Ammon's horn (tissue), 1 donor: ENCODE results near the gene GCGR.
A peak's percentile ranks its signal among the peaks of the same experiment; 100 is the strongest.

Experiments
- DNase-seq: peaks from one replicate; pipeline ENCODE4 v3.0.0-alpha.2; 2016; ENCODE audit warnings: low spot score

GCGR gene

DNA sequence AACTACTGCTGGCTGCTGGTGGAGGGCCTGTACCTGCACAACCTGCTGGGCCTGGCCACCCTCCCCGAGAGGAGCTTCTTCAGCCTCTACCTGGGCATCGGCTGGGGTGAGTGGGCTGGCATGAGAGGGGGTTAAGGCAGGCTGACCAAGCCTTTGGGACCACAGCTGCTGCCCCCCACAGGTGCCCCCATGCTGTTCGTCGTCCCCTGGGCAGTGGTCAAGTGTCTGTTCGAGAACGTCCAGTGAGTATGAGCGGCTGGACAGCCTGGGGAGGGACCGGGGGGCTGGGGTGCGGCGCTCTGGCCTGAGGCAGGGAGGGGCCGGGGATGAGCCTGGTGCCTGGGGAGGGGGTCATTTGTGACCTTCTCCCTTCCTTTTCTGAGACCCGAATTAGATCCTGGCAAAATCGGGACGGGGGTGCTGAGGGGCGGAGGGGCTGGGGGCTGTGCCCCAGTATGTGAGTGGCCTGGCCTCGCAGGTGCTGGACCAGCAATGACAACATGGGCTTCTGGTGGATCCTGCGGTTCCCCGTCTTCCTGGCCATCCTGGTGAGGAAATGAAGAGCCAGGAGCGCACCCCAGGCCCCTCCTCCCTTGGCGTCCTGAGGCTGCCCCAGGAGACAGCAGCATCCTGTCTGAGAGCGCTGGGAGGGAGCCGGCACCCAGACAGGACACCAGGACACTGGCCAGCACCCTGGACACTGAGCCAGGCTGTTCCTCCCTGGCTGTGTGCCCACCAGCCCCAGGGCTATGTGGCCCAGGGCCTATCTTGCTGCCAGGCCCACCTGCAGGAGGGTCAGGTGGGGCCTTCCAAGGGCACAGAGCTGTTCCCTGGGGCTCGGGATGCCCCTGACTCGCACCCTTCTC is 8.0 kb downstream of the GCGR start:
- no peak for DNase-seq

- DNase-seq: no peak
These were observed 8.8 kb downstream of the GCGR start for GRCh38 chr17:81812571-81813370.

DNA sequence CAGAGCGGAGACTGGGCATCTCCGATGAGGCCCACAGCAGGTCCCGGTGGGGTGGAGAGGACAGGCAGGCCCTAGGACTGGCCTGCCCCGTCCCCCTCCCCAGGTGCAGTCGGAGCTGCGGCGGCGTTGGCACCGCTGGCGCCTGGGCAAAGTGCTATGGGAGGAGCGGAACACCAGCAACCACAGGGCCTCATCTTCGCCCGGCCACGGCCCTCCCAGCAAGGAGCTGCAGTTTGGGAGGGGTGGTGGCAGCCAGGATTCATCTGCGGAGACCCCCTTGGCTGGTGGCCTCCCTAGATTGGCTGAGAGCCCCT is 9.4 kb downstream of the GCGR start:
- no peak for DNase-seq

- no peak for DNase-seq
These were observed 10.1 kb downstream of the GCGR start for GRCh38 chr17:81813861-81814683.

GRCh38 chr17:81814748-81815645 is 11.0 kb downstream of the GCGR start:
- DNase-seq: no peak

- no peak for DNase-seq
These were observed 11.7 kb downstream of the GCGR start for GRCh38 chr17:81815646-81815986.

- no peak for DNase-seq
These were observed 13.8 kb downstream of the GCGR start for GRCh38 chr17:81817758-81818147.

DNA sequence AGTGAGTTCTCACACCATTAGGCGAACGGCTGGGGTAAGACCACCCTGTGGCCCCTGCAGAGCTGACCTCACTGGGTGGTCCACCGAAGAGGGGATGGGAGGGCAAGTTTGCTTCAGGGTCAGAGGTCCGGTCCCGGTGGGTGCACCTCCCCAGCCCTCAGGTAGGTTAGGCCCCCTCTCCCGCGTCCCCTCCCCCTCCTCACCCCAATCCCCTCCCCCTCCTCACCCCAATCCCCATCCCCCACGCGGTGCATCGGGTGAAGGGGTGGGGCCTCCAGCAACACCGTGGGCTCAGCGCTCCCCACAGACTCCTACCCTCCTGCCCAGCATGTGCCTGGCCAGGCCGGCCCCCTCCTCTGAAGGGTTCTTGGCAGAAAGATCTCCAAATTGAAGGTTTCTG is 15.8 kb downstream of the GCGR start:
- no peak for DNase-seq

- DNase-seq: no peak
These were observed 17.2 kb downstream of the GCGR start for GRCh38 chr17:81821147-81821546.

- DNase-seq: peak; percentile 62
These were observed 17.8 kb downstream of the GCGR start for GRCh38 chr17:81821603-81822311.

GRCh38 chr17:81822312-81822637 is 18.3 kb downstream of the GCGR start:
- DNase-seq: no peak

DNA sequence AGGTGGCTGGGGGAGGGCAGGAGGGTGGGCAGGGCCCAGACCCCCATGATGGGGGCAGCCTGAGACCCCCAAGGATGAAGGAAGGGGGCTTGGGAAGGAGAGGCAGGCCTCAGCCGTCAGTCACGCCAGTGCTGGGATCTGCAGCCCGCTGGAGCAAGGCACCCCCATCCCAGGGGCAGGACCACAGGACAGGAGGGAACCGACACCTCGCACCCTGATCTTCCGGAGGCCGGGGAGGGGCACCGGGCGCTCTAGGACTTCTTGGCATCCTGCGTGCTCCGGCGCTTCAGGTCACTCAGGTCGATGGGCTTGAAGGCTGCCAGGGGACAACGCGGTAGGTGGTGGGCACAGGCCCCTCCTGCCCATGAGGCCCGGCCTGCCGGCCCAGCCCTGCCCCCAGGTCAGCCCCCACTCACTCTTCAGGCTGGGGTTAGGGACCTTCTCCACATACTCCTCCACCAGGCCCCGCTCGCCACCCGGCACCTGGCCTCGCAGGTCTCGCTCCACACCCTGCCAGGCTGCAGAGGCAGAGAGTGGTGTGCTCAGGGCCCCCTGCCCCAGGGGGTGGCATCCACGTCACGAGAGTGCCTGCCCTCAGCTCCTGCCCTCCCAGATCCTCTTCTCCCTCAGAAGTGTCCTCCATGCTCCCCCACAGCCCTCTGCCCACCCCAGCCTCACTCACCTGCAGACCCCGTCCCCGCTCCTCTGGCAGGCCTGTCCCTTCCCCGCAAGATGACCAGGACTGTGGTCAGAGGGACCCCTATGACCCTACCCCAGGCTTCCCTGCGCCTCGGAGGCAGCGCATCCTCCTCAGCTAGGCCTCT is 19.3 kb downstream of the GCGR start:
- no peak for DNase-seq

GRCh38 chr17:81823820-81824550 is 20.0 kb downstream of the GCGR start:
- no peak for DNase-seq

GRCh38 chr17:81824595-81824994 is 20.6 kb downstream of the GCGR start:
- no peak for DNase-seq

DNA sequence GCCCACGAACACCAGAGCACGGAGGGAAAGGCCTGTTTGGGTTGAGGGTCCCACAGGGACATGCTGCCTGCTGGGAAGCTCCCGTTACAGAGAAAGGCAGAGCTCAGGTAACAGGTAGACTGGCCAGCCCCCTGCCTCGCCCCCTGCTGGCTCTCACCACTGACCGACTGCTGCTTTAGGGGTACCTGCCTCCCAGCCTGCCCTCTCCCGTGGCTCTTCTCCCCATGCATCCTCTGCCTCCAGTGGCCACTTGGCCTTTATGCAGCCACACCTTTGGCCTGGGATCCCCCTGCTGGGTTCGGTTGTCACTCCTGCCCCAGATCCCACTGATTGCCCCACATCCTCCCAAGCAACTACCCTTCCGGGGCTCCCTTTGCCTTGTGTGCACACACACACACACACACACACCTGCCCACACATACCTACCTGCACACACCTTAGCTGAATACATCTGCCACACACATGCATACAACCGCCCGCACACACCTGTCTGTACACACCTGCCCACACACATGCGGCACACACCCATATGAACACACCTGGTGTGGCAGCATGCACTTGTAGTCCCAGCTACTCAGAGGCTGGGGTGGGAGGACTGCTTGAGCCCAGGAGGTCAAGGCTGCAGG is 22.0 kb downstream of the GCGR start:
- no peak for DNase-seq

GRCh38 chr17:81828656-81829055 is 24.7 kb downstream of the GCGR start:
- DNase-seq: no peak

DNA sequence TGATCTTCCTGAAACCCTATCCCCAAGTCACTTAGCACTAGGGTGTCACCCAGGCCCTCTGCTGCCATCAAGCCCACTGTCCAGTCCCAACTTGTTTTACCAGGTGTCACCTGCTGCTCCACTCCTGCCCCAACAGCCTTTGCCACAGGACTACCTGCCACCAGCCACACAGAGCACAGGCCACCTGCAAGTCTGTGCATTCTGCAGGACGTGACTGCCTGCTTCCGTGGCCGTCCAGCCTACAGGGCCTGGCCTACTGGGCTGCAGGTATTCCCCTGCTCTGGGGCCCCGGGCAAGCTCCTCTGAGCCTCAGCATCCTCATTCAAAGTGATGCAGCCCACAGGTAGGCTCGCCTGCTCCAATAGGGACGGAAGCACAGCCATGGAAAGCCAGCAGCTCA is 25.9 kb downstream of the GCGR start:
- DNase-seq: no peak

GRCh38 chr17:81831563-81831956 is 27.6 kb downstream of the GCGR start:
- no peak for DNase-seq

GRCh38 chr17:81831957-81832607 is 28.1 kb downstream of the GCGR start:
- no peak for DNase-seq
